ENCODE results near the gene KLF9.
A peak's percentile ranks its signal among the peaks of the same experiment; 100 is the strongest.

KLF9 gene

DNA sequence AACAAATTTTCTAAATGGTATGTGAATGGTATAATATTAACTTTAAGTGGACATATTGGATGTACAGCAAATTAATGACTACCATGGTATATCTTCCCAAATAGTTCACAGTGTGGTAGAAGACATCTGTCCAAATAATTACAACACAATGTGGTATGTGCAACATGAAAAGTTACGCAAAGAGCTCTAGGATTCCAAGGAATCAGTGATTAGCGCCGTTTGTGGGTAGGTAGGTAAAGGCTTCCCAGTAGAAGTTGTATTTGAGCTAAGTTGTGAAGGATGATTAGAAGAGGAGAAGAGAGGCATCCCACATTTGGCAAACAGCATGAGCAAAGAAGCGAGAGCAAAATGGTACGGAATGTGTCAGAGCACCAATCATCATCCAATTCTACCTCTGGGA lies 14.3 kb upstream of the KLF9 start:
- Histone ChIP-seq H3K9ac (ENCODE audit: low read length) (no peak overlapping the region), H2BK15ac (replicated peaks; ENCODE audit: low read depth) (no peak overlapping the region), H3K18ac (ENCODE audit: low read length) (no peak overlapping the region), H3K79me2 (ENCODE audit: control insufficient read depth, insufficient read depth, low read length) (no peaks in the 10 kb centered on the region), H4K5ac (ENCODE audit: low read length) (no peak overlapping the region), H3K36me3 (ENCODE audit: control insufficient read depth, insufficient read depth, low read length) (no peaks in the 10 kb centered on the region), H3K4me3 (ENCODE audit: low read length) (no peak overlapping the region), H2BK120ac (ENCODE audit: low read depth, low read length) (no peak overlapping the region), H3K4me2 (ENCODE audit: low read length) (no peak overlapping the region), H4K8ac (ENCODE audit: low read depth, low read length) (no peak overlapping the region), H3K27ac (ENCODE audit: low read depth, low read length) (no peak overlapping the region), H3K79me1 (ENCODE audit: low read length) (no peaks in the 10 kb centered on the region), H3K27me3 (ENCODE audit: insufficient read depth, low read length, poor library complexity) (no peaks in the 10 kb centered on the region), H3K4ac (ENCODE audit: low read depth, low read length) (no peak overlapping the region), H3K56ac (ENCODE audit: low read length) (no peak overlapping the region), H3K23ac (ENCODE audit: low read length) (no peak overlapping the region), H2BK5ac (ENCODE audit: low read length) (no peak overlapping the region), H2AK5ac (ENCODE audit: low read length) (no peak overlapping the region), H3K4me1 (ENCODE audit: control insufficient read depth, low read depth, low read length) (no peaks in the 10 kb centered on the region)
- WGBS (ENCODE audit: extremely low coverage, insufficient coverage, low lambda C conversion rate), result no CpG with 5 or more reads among the region's 5 CpGs
- DNase-seq, result no peak

DNA sequence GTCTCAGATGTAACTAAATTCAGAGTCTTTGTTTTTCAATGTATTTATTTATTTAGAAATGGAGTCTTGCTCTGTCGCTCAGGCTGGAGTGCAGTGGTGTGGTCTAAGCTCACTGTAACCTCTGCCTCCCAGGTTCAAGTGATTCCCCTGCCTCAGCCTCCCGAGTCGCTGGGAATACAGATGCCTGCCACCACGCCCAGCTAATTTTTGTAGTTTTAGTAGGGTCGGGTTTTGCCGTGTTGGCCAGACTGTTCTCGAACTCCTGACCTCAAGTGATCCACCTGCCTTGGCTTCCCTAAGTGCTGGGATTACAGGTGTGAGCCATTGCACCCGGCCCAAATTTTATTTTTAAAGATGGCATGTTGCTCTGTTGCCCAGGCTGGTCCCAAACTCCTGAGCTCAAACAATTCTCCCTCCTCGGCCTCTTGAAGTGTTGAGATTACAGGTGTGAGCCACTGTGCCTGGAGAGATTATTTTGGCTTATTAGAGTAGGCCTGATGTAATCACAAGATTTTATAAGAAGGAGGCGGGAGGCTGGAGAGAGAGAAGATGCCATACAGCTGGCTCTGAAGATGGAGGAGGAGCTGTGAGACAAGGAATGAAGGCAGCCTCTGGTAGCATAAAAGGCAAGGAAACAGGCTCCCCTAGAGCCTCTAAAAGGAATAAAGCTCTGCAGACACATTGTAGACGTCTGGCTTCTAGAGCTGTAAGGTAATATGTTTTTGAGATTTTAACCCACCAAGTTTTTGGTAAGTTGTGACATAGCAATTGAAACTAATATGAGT lies 12.9 kb upstream of the KLF9 start:
- Histone ChIP-seq H3K9ac (ENCODE audit: low read length) (no peak overlapping the region), H2BK120ac (ENCODE audit: low read depth, low read length) (no peak overlapping the region), H3K79me2 (ENCODE audit: control insufficient read depth, insufficient read depth, low read length) (no peaks in the 10 kb centered on the region), H3K27me3 (ENCODE audit: insufficient read depth, low read length, poor library complexity) (no peaks in the 10 kb centered on the region), H4K8ac (ENCODE audit: low read depth, low read length) (no peak overlapping the region), H3K4me2 (ENCODE audit: low read length) (no peak overlapping the region), H3K4ac (ENCODE audit: low read depth, low read length) (no peak overlapping the region), H3K79me1 (ENCODE audit: low read length) (no peaks in the 10 kb centered on the region), H2AK5ac (ENCODE audit: low read length) (no peak overlapping the region), H3K56ac (ENCODE audit: low read length) (no peak overlapping the region), H3K4me3 (ENCODE audit: low read length) (no peak overlapping the region), H3K23ac (ENCODE audit: low read length) (no peak overlapping the region), H3K36me3 (ENCODE audit: control insufficient read depth, insufficient read depth, low read length) (no peaks in the 10 kb centered on the region), H3K4me1 (ENCODE audit: control insufficient read depth, low read depth, low read length) (no peaks in the 10 kb centered on the region), H2BK15ac (replicated peaks; ENCODE audit: low read depth) (no peak overlapping the region), H3K27ac (ENCODE audit: low read depth, low read length) (no peak overlapping the region), H3K18ac (ENCODE audit: low read length) (no peak overlapping the region), H4K5ac (ENCODE audit: low read length) (no peak overlapping the region), H2BK5ac (ENCODE audit: low read length) (no peak overlapping the region)
- no CpG with 5 or more reads among the region's 11 CpGs for WGBS (ENCODE audit: extremely low coverage, insufficient coverage, low lambda C conversion rate)
- DNase-seq, result peak; percentile 46

DNA sequence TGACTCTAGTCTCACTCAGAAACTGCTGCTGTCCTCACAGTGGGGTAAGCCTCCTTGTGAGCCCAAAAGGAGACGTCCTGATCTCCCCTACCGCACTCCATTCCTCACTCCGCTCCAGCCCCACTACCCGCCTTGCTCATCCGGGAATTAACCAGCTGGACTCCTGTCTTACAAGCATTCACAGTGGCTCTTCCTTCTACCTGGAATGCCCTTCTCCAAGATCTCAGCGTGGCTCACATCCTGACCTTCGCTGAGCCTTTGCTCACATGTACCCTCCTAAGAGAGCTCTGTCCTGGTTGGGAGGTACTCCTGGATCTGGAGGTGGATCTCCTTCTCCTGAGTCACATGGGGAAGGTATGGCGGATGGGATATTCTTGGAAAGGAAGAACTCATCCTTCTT lies 10.7 kb upstream of the KLF9 start:
- Histone ChIP-seq H3K79me1 (ENCODE audit: low read length) (no peaks in the 10 kb centered on the region), H4K5ac (ENCODE audit: low read length) (no peak overlapping the region), H3K27ac (ENCODE audit: low read depth, low read length) (no peak overlapping the region), H3K27me3 (ENCODE audit: insufficient read depth, low read length, poor library complexity) (no peaks in the 10 kb centered on the region), H3K4me2 (ENCODE audit: low read length) (no peak overlapping the region), H3K36me3 (ENCODE audit: control insufficient read depth, insufficient read depth, low read length) (no peaks in the 10 kb centered on the region), H3K79me2 (ENCODE audit: control insufficient read depth, insufficient read depth, low read length) (no peaks in the 10 kb centered on the region), H4K8ac (ENCODE audit: low read depth, low read length) (no peak overlapping the region), H3K18ac (ENCODE audit: low read length) (no peak overlapping the region), H2AK5ac (ENCODE audit: low read length) (no peak overlapping the region), H2BK120ac (ENCODE audit: low read depth, low read length) (no peak overlapping the region), H2BK5ac (ENCODE audit: low read length) (no peak overlapping the region), H2BK15ac (replicated peaks; ENCODE audit: low read depth) (no peak overlapping the region), H3K9ac (ENCODE audit: low read length) (no peak overlapping the region), H3K56ac (ENCODE audit: low read length) (no peak overlapping the region), H3K23ac (ENCODE audit: low read length) (no peak overlapping the region), H3K4ac (ENCODE audit: low read depth, low read length) (no peak overlapping the region), H3K4me1 (ENCODE audit: control insufficient read depth, low read depth, low read length) (peaks cover 5% of the 10 kb centered on the region), H3K4me3 (ENCODE audit: low read length) (no peak overlapping the region)
- no CpG with 5 or more reads among the region's 8 CpGs for WGBS (ENCODE audit: extremely low coverage, insufficient coverage, low lambda C conversion rate)
- no peak for DNase-seq

DNA sequence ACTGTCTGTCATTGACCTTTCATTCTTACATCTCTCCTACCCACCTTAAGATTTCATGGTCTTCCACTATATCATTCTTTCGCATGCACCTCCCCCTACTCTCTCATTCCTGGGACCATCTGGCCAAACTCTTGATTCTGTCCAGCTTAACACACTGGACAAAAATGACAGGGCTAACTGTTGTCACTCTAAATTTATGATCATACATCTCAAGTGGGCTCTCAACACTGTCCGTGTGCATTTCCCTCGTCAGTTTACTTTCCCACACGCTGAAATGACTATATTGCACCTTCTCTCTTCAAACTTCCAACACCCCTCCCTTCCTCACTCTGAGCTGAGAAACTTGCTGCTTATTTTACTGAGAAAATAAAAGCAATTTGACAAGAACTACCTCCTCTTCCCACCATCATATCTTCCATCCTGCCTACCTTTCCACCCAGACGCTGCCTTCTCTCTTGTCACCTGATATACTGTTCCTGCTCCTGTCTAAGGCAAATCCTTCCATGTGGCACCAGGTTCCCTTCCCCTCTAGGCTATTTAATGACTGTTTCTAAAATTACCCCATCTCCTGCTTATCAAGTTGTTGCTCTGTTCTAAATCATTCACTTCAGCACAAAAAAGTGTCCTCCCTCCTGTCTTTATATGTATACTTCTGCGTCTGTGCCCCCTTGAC lies 8.1 kb upstream of the KLF9 start:
- Histone ChIP-seq H2BK15ac (replicated peaks; ENCODE audit: low read depth) (no peak overlapping the region), H3K56ac (ENCODE audit: low read length) (no peak overlapping the region), H2BK120ac (ENCODE audit: low read depth, low read length) (no peak overlapping the region), H3K23ac (ENCODE audit: low read length) (no peak overlapping the region), H3K27ac (ENCODE audit: low read depth, low read length) (no peak overlapping the region), H3K36me3 (ENCODE audit: control insufficient read depth, insufficient read depth, low read length) (no peaks in the 10 kb centered on the region), H3K27me3 (ENCODE audit: insufficient read depth, low read length, poor library complexity) (no peaks in the 10 kb centered on the region), H3K9ac (ENCODE audit: low read length) (no peak overlapping the region), H3K4me3 (ENCODE audit: low read length) (no peak overlapping the region), H4K5ac (ENCODE audit: low read length) (no peak overlapping the region), H3K4me2 (ENCODE audit: low read length) (no peak overlapping the region), H2AK5ac (ENCODE audit: low read length) (no peak overlapping the region), H3K18ac (ENCODE audit: low read length) (no peak overlapping the region), H4K8ac (ENCODE audit: low read depth, low read length) (no peak overlapping the region), H3K79me2 (ENCODE audit: control insufficient read depth, insufficient read depth, low read length) (no peaks in the 10 kb centered on the region), H2BK5ac (ENCODE audit: low read length) (no peak overlapping the region), H3K4ac (ENCODE audit: low read depth, low read length) (no peak overlapping the region), H3K4me1 (ENCODE audit: control insufficient read depth, low read depth, low read length) (peaks cover 5% of the 10 kb centered on the region), H3K79me1 (ENCODE audit: low read length) (no peaks in the 10 kb centered on the region)
- WGBS (ENCODE audit: extremely low coverage, insufficient coverage, low lambda C conversion rate), result no CpG with 5 or more reads among the region's 6 CpGs
- DNase-seq, result no peak

DNA sequence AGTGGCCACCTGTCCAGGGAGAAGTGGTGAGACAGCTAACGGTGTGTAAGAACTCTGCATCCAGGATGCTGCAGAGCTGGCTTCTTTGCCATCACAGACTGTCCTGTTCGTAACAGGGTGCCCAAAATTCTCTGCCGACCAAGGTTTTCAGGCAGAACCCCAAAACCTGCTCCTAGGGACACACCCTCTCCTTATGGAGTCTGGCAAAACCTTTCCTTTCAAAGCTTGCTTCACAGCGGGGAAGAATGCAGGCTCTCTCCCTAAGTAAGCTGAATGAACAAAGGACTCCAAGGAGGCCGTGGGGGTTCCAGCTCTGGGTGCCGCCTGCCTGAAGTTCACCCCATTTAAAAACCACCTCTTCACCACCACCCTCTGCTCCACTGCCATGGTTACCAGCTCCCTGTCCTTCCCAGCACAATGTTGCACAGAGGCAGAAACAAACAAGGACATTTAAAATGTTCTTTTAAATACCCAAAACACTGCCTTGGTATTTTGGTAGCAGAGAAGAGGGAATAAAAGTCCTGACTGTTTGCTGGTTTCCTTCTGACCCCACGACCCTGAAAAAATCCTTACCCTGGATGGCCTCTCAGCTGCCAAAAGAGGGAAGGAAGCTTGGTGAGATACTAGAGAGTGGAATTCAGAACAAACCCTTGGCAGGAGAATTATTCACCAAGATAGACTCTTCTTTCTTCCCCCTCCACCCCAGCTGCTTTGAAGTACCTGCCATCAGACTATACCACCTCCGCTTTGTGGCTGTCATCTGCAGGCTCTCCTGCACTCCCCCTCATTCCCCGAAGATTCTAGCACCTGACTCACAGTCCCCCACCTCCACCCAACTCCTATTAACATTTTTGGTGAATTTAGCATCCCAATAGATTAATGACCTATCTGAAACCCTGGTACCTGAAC lies 7.1 kb upstream of the KLF9 start:
- peak overlapping the region; percentile 15 for H3K4me2 ChIP-seq (ENCODE audit: low read length)
- peaks cover 5% of the 10 kb centered on the region for H3K4me1 ChIP-seq (ENCODE audit: control insufficient read depth, low read depth, low read length)
- no peak overlapping the region for H3K4me3 ChIP-seq (ENCODE audit: low read length)
- no peak overlapping the region for H3K23ac ChIP-seq (ENCODE audit: low read length)
- peak overlapping the region; percentile 71 for H3K56ac ChIP-seq (ENCODE audit: low read length)
- peak overlapping the region; percentile 65 for H3K9ac ChIP-seq (ENCODE audit: low read length)
- H3K79me1 ChIP-seq (ENCODE audit: low read length), result no peaks in the 10 kb centered on the region
- no peak overlapping the region for H4K8ac ChIP-seq (ENCODE audit: low read depth, low read length)
- H2BK5ac ChIP-seq (ENCODE audit: low read length), result no peak overlapping the region
- no peaks in the 10 kb centered on the region for H3K36me3 ChIP-seq (ENCODE audit: control insufficient read depth, insufficient read depth, low read length)
- no peak overlapping the region for H4K5ac ChIP-seq (ENCODE audit: low read length)
- H3K27me3 ChIP-seq (ENCODE audit: insufficient read depth, low read length, poor library complexity), result no peaks in the 10 kb centered on the region
- peak; percentile 19 for DNase-seq
- no CpG with 5 or more reads among the region's 9 CpGs for WGBS (ENCODE audit: extremely low coverage, insufficient coverage, low lambda C conversion rate)
- H3K27ac ChIP-seq (ENCODE audit: low read depth, low read length), result no peak overlapping the region
- H3K4ac ChIP-seq (ENCODE audit: low read depth, low read length), result peak overlapping the region; percentile 49
- H3K79me2 ChIP-seq (ENCODE audit: control insufficient read depth, insufficient read depth, low read length), result no peaks in the 10 kb centered on the region
- H2BK15ac ChIP-seq (replicated peaks; ENCODE audit: low read depth), result no peak overlapping the region
- no peak overlapping the region for H3K18ac ChIP-seq (ENCODE audit: low read length)
- H2AK5ac ChIP-seq (ENCODE audit: low read length), result no peak overlapping the region
- no peak overlapping the region for H2BK120ac ChIP-seq (ENCODE audit: low read depth, low read length)
